ENCODE data around the gene JARID2. TPM values are rescaled to one million over a fixed set of nuclear protein-coding genes. Genes with fewer than 3 reads are reported as not detected.

The JARID2 gene
- total RNA-seq, 1 experiment from 2014 or later, result 6.0 TPM

GRCh38 chr6:15356937-15357336, 111.1 kb downstream of the JARID2 start:
- ATAC-seq (no peak), DNase-seq (ENCODE audit: low read depth, low spot score) (no peak)
- no peak overlapping the region for H3K27ac ChIP-seq (ENCODE audit: low read length)
- no peak overlapping the region for H3K4me3 ChIP-seq (ENCODE audit: low read depth in 2 of 2, low read length in 2 of 2)
- ChIA-PET POLR2A (no interaction called here), CTCF (no interaction called here)
- intact Hi-C loops (cut with micrococcal nuclease; ENCODE audit: unreplicated experiment) (no loop called here), in situ Hi-C loops (cut with HindIII; ENCODE audit: low pct_unique_long_range_greater_than_20kb, low sequenced_read_pairs) (no loop called here)
- H3K27me3 ChIP-seq (ENCODE audit: control insufficient read depth, insufficient read depth, low read length), result no peaks in the 10 kb centered on the region
- H3K36me3 ChIP-seq (ENCODE audit: control insufficient read depth, insufficient read depth, low read length), result no peaks in the 10 kb centered on the region
- BruUV-seq (replicated peaks), result no TSS peak
- H3K9me3 ChIP-seq (ENCODE audit: control insufficient read depth, insufficient read depth, low read depth, low read length), result no peaks in the 10 kb centered on the region
- TF ChIP-seq POLR2AphosphoS5 (IDR thresholded peaks at IDR 0.05; ENCODE audit: low read depth, low read length), result no peak
- TF ChIP-seq SIN3A (IDR thresholded peaks at IDR 0.05; ENCODE audit: borderline replicate concordance, insufficient read depth, low read depth, low read length), result no peak
- H3K4me1 ChIP-seq (ENCODE audit: control insufficient read depth, insufficient read depth, low read length), result no peaks in the 10 kb centered on the region

DNA sequence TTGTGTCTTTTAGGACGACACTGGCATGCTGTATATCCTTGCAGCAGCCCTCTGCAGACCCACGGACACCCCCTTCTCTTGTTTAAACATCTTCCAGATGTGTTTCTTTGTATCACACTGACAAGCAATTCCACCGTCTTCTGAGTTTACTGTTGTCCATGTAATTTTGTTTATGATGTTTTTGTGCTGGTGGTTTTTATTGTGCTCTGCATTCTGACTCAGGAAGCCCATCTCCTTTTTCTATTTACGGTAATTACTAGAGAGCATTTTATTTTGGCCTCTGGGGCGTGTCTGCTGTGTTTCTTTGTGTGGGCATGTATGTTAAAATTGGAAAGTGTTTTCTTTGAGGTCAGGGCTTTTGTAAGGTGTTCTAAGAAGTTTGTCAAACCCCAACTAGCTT, 111.9 kb downstream of the JARID2 start:
- TF ChIP-seq TCF7L2 (IDR thresholded peaks at IDR 0.05; ENCODE audit: low read depth, low read length), result no peak
- no peak for TF ChIP-seq CTCF (IDR thresholded peaks at IDR 0.05)
- no peak for TF ChIP-seq SIN3A (IDR thresholded peaks at IDR 0.05; ENCODE audit: borderline replicate concordance, insufficient read depth, low read depth, low read length)
- TF ChIP-seq POLR2AphosphoS5 (IDR thresholded peaks at IDR 0.05; ENCODE audit: low read depth, low read length), result no peak
- TF ChIP-seq REST (IDR thresholded peaks at IDR 0.05; ENCODE audit: insufficient read depth in 1 of 2, low read depth in 2 of 2, low read length in 1 of 2), result no peak
- in situ Hi-C loops (cut with HindIII; ENCODE audit: low pct_unique_long_range_greater_than_20kb, low sequenced_read_pairs), result no loop called here
- POLR2A ChIA-PET, result no interaction called here
- Histone ChIP-seq H3K9me3 (ENCODE audit: control insufficient read depth, insufficient read depth, low read depth, low read length) (no peaks in the 10 kb centered on the region), H3K36me3 (ENCODE audit: control insufficient read depth, insufficient read depth, low read length) (no peaks in the 10 kb centered on the region), H3K4me1 (ENCODE audit: control insufficient read depth, insufficient read depth, low read length) (no peaks in the 10 kb centered on the region), H3K4me3 (ENCODE audit: low read depth in 2 of 2, low read length in 2 of 2) (no peak overlapping the region), H3K27me3 (ENCODE audit: control insufficient read depth, insufficient read depth, low read length) (no peaks in the 10 kb centered on the region), H3K27ac (ENCODE audit: low read length) (no peak overlapping the region)
- no peak for DNase-seq (ENCODE audit: low read depth, low spot score)
- intact Hi-C loops (cut with micrococcal nuclease; ENCODE audit: unreplicated experiment), result no loop called here
- BruUV-seq (replicated peaks), result no TSS peak
- ATAC-seq, result no peak
- CTCF ChIA-PET, result no interaction called here

DNA sequence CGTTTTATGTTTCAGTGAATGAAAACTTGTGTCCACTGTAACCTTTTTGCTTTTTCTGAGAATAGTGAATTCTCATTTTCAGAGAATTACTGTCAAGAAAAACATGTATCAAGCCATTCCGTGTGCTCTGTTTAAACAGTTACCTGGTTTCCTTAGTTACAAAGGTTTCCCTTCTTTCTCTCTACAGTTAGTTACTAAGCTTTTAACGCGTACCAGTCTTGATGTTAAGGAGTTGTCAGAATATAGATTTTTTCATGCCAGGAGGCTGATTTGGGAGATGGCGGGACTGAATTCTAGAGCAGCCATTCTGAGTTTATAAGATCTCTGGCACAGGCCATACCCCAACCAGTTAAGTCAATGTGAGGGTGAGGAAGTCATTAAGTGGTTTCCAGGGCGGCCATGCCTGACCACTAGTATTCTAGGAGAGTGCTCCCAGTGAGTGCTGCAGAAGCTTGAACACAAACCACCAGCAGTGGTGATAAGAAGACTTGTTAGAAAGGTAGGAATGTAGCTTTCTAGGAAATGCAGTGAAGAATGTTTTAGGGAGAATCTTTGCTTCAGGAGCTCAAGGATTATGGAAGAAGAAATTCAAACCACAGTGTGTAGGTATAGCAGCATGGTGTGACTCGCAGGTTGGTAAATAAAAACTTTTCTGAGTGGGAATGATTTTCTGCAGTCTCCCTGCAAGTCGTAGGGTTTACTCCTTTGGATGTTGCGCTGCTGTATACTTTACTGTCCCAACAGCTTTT, 112.9 kb downstream of the JARID2 start:
- no peaks in the 10 kb centered on the region for H3K9me3 ChIP-seq (ENCODE audit: control insufficient read depth, insufficient read depth, low read depth, low read length)
- H3K27ac ChIP-seq (ENCODE audit: low read length), result no peak overlapping the region
- no peaks in the 10 kb centered on the region for H3K27me3 ChIP-seq (ENCODE audit: control insufficient read depth, insufficient read depth, low read length)
- TF ChIP-seq SIN3A (IDR thresholded peaks at IDR 0.05; ENCODE audit: borderline replicate concordance, insufficient read depth, low read depth, low read length) (no peak), POLR2AphosphoS5 (IDR thresholded peaks at IDR 0.05; ENCODE audit: low read depth, low read length) (no peak), REST (IDR thresholded peaks at IDR 0.05; ENCODE audit: insufficient read depth in 1 of 2, low read depth in 2 of 2, low read length in 1 of 2) (no peak), CTCF (IDR thresholded peaks at IDR 0.05) (no peak), TCF7L2 (IDR thresholded peaks at IDR 0.05; ENCODE audit: low read depth, low read length) (no peak)
- CTCF ChIA-PET, result no interaction called here
- no peaks in the 10 kb centered on the region for H3K36me3 ChIP-seq (ENCODE audit: control insufficient read depth, insufficient read depth, low read length)
- H3K4me3 ChIP-seq (ENCODE audit: low read depth in 2 of 2, low read length in 2 of 2), result no peak overlapping the region
- no TSS peak for BruUV-seq (replicated peaks)
- in situ Hi-C loops (cut with HindIII; ENCODE audit: low pct_unique_long_range_greater_than_20kb, low sequenced_read_pairs), result no loop called here
- POLR2A ChIA-PET, result no interaction called here
- no peaks in the 10 kb centered on the region for H3K4me1 ChIP-seq (ENCODE audit: control insufficient read depth, insufficient read depth, low read length)
- intact Hi-C loops (cut with micrococcal nuclease; ENCODE audit: unreplicated experiment), result no loop called here
- DNase-seq (ENCODE audit: low read depth, low spot score) (no peak), ATAC-seq (no peak)
